IMR-90 (cell line): ENCODE results near the gene TFAP2E. TPM values are rescaled to one million over a fixed set of nuclear protein-coding genes. Genes with fewer than 3 reads are reported as not detected.

ENCODE experiments used
- ATAC-seq: fragments of 200-7000 bp; cut with Tn5 transposase; 2 replicates; pipeline ENCODE4 v1.9.1; 2020; ENCODE audit warnings: low read depth, mild to moderate bottlenecking, moderate library complexity
- BruUV-seq: library from RNA; stranded (reverse); fragments of 400-500 nt; replicated peaks from 2 replicates; lab custom pipeline; 2021; lab: Mats Ljungman, UMichigan
- CTCF ChIA-PET: fragments of 300-600 bp; formaldehyde crosslinking; extraction: SDS; loops from one replicate; lab custom pipeline; 2021; ENCODE audit warnings: antibody characterized with exemption; lab: Yijun Ruan, JAX
- POLR2A ChIA-PET: fragments of 300-600 bp; sonication (Branson Sonifier 250); formaldehyde crosslinking; loops from one replicate; lab custom pipeline; 2022; ENCODE audit warnings: antibody characterized with exemption; ENCODE audit not compliant: unreplicated experiment; lab: Charles Lee
- DNase-seq: peaks from one replicate; pipeline ENCODE4 v3.0.0; 2013
- H2AFZ ChIP-seq: replicated peaks from 2 replicates; pipeline ENCODE3; 2013; ENCODE audit warnings: low read length, mild to moderate bottlenecking; ENCODE audit not compliant: poor library complexity
- H2AK5ac ChIP-seq: 2 replicates; pipeline ENCODE4 v1.6.1; 2013; ENCODE audit warnings: low read depth, low read length, inconsistent platforms
- H2AK9ac ChIP-seq: replicated peaks from 2 replicates; pipeline ENCODE3; 2013; ENCODE audit warnings: mild to moderate bottlenecking, low read depth, low read length, moderate library complexity; ENCODE audit not compliant: poor library complexity
- H2BK120ac ChIP-seq: 2 replicates; pipeline ENCODE4 v1.6.1; 2013; ENCODE audit warnings: low read depth, low read length, inconsistent platforms
- H2BK15ac ChIP-seq: 3 replicates; pipeline ENCODE4 v1.6.1; 2013; ENCODE audit warnings: low read depth, low read length, inconsistent platforms
- H2BK20ac ChIP-seq: 2 replicates; pipeline ENCODE4 v1.6.1; 2013; ENCODE audit warnings: low read depth, mild to moderate bottlenecking, inconsistent platforms, low read length, moderate library complexity
- H2BK5ac ChIP-seq: 2 replicates; pipeline ENCODE4 v1.6.1; 2013; ENCODE audit warnings: mild to moderate bottlenecking, low read depth, low read length, inconsistent platforms; ENCODE audit not compliant: poor library complexity, severe bottlenecking
- H3K14ac ChIP-seq: replicated peaks from 2 replicates; pipeline ENCODE4 v1.6.1; 2013; ENCODE audit warnings: low read depth, low read length, inconsistent platforms
- H3K18ac ChIP-seq: 2 replicates; pipeline ENCODE4 v1.6.1; 2013; ENCODE audit warnings: low read depth, low read length, control low read depth
- H3K23ac ChIP-seq: 2 replicates; pipeline ENCODE4 v1.6.1; 2013; ENCODE audit warnings: low read depth, low read length, inconsistent platforms
- H3K27ac ChIP-seq: 2 replicates; pipeline ENCODE4 v1.5.1; 2013; ENCODE audit warnings: mild to moderate bottlenecking, control low read depth, low read length; ENCODE audit not compliant: insufficient read depth
- H3K27me3 ChIP-seq: 2 replicates; pipeline ENCODE4 v1.6.1; 2013; ENCODE audit warnings: low read length; ENCODE audit not compliant: control insufficient read depth, insufficient read depth
- H3K36me3 ChIP-seq: 2 replicates; pipeline ENCODE4 v1.6.1; 2013; ENCODE audit warnings: low read length, mixed read lengths; ENCODE audit not compliant: control insufficient read depth, insufficient read depth
- H3K4ac ChIP-seq: 2 replicates; pipeline ENCODE4 v1.6.1; 2013; ENCODE audit warnings: low read depth, low read length, inconsistent platforms
- H3K4me1 ChIP-seq: 2 replicates; pipeline ENCODE4 v1.6.1; 2013; ENCODE audit warnings: low read length, mixed read lengths; ENCODE audit not compliant: control insufficient read depth, insufficient read depth
- H3K4me2 ChIP-seq: 2 replicates; pipeline ENCODE4 v1.6.1; 2013; ENCODE audit warnings: low read depth, mild to moderate bottlenecking, control low read depth, low read length, moderate library complexity
- H3K4me3 ChIP-seq: 2 replicates; pipeline ENCODE4 v1.5.1; 2013; ENCODE audit warnings: low read depth, mild to moderate bottlenecking, control low read depth, low read length, moderate library complexity; ENCODE audit not compliant: insufficient read depth
- H3K56ac ChIP-seq: 2 replicates; pipeline ENCODE4 v1.6.1; 2013; ENCODE audit warnings: low read length, inconsistent platforms; ENCODE audit not compliant: insufficient read depth; ENCODE audit errors: extremely low read depth
- H3K79me1 ChIP-seq, 2 experiments: 2 replicates each; pipeline ENCODE4 v1.6.1; 2013; ENCODE audit warnings: low read length in 2 of 2, inconsistent platforms in 1 of 2, low read depth in 1 of 2
- H3K9ac ChIP-seq: 2 replicates; pipeline ENCODE4 v1.6.1; 2013; ENCODE audit warnings: low read depth, low read length, control low read depth
- H3K9me1 ChIP-seq: 2 replicates; pipeline ENCODE4 v1.6.1; 2013; ENCODE audit warnings: low read length, inconsistent platforms; ENCODE audit not compliant: insufficient read depth
- H3K9me3 ChIP-seq: 2 replicates; pipeline ENCODE4 v1.6.1; 2013; ENCODE audit warnings: low read length; ENCODE audit not compliant: control insufficient read depth, insufficient read depth
- H4K20me1 ChIP-seq: 2 replicates; pipeline ENCODE4 v1.6.1; 2013; ENCODE audit warnings: low read length, inconsistent platforms; ENCODE audit not compliant: insufficient read depth
- H4K5ac ChIP-seq: 2 replicates; pipeline ENCODE4 v1.6.1; 2013; ENCODE audit warnings: mild to moderate bottlenecking, low read depth, low read length, control low read depth
- H4K8ac ChIP-seq, 2 experiments: 2 replicates each; pipeline ENCODE4 v1.6.1; 2013; ENCODE audit warnings: low read depth in 2 of 2, low read length in 2 of 2, control low read depth in 1 of 2, inconsistent platforms in 1 of 2
- H4K91ac ChIP-seq: 2 replicates; pipeline ENCODE4 v1.6.1; 2013; ENCODE audit warnings: low read depth, low read length, inconsistent platforms; ENCODE audit not compliant: insufficient read depth
- BHLHE40 ChIP-seq: fragments of 150-350 bp; IDR thresholded peaks from 2 replicates; pipeline ENCODE4 v1.6.1; 2016; ENCODE audit warnings: mild to moderate bottlenecking, low read depth, low read length
- CEBPB ChIP-seq: IDR thresholded peaks from 2 replicates; pipeline ENCODE4 v1.6.1; 2012; ENCODE audit warnings: low read depth, low read length, improper control_type of control experiment
- CHD1 ChIP-seq: IDR thresholded peaks from 2 replicates; pipeline ENCODE4 v1.6.1; 2012; ENCODE audit warnings: low read depth, low read length, improper control_type of control experiment
- FOS ChIP-seq: fragments of 150-350 bp; IDR thresholded peaks from 2 replicates; pipeline ENCODE4 v1.6.1; 2016; ENCODE audit warnings: low read depth, low read length
- MAZ ChIP-seq: IDR thresholded peaks from 2 replicates; pipeline ENCODE4 v1.6.1; 2012; ENCODE audit warnings: low read depth, mild to moderate bottlenecking, low read length, improper control_type of control experiment, moderate library complexity, borderline replicate concordance
- MXI1 ChIP-seq: IDR thresholded peaks from 2 replicates; pipeline ENCODE4 v1.6.1; 2012; ENCODE audit warnings: low read depth, mild to moderate bottlenecking, low read length, moderate library complexity, borderline replicate concordance
- NFE2L2 ChIP-seq: fragments of 150-350 bp; IDR thresholded peaks from 2 replicates; pipeline ENCODE4 v1.6.1; 2016; ENCODE audit warnings: low read depth, mild to moderate bottlenecking, low read length
- POLR2A ChIP-seq: IDR thresholded peaks from 2 replicates; pipeline ENCODE4 v1.6.1; 2012; ENCODE audit warnings: mild to moderate bottlenecking, low read depth, low read length
- RAD21 ChIP-seq: IDR thresholded peaks from 2 replicates; pipeline ENCODE4 v1.6.1; 2012; ENCODE audit warnings: low read length, improper control_type of control experiment
- RCOR1 ChIP-seq: IDR thresholded peaks from 2 replicates; pipeline ENCODE4 v1.6.1; 2012; ENCODE audit warnings: mild to moderate bottlenecking, low read length, improper control_type of control experiment; ENCODE audit not compliant: insufficient replicate concordance
- WGBS, 2 experiments: methylation state at CpG; one replicate each; pipeline versions ENCODE4 v1.1.5 to v1.1.7; 2013; ENCODE audit warnings: missing lambda C conversion rate in 2 of 2; ENCODE audit not compliant: insufficient read length in 1 of 2; ENCODE audit errors: extremely low coverage in 2 of 2; 5-methylcytosine and 5-hydroxymethylcytosine counted together
- dilution Hi-C: fragments of 300-500 bp; cut with HindIII; formaldehyde crosslinking; loops from one replicate; pipeline ENCODE4 v1.14.3; 2018; ENCODE audit warnings: low sequenced_read_pairs; ENCODE audit not compliant: unreplicated experiment
- in situ Hi-C: fragments of 300-500 bp; cut with MboI; formaldehyde crosslinking; loops from 3 replicates; pipeline ENCODE4 v1.14.3; 2019; ENCODE audit warnings: low sequenced_read_pairs, inconsistent platforms, mixed read lengths
- intact Hi-C: fragments of 100-400 bp; cut with micrococcal nuclease; formaldehyde crosslinking; loops from 2 replicates; pipeline ENCODE4 v1.10.0; 2022
- polyA plus RNA-seq, 3 experiments: library from polyadenylated mRNA; depleted of rRNA; stranded (reverse); fragments of >200 nt; gene quantifications; 2 replicates each; pipeline ENCODE4 v1.2.3, GENCODE V29; 2012; ENCODE audit warnings: low replicate concordance in 1 of 3
- total RNA-seq: library from RNA; depleted of rRNA; stranded (reverse); fragments of >200 nt; gene quantifications from 2 replicates; pipeline ENCODE4 v1.2.3, GENCODE V29; 2012
- TF ChIP-seq, protein P1 (sequence below): conservative IDR thresholded peaks from 2 replicates; pipeline ENCODE4 v1.5.1; 2012; ENCODE audit warnings: mild to moderate bottlenecking, low read depth, low read length, improper control_type of control experiment
- TF ChIP-seq, protein P2 (sequence below): fragments of 150-350 bp; IDR thresholded peaks from 2 replicates; pipeline ENCODE4 v1.6.1; 2016; ENCODE audit warnings: low read depth, mild to moderate bottlenecking, low read length, moderate library complexity, borderline replicate concordance
- TF ChIP-seq, protein P3 (sequence below): fragments of 150-350 bp; IDR thresholded peaks from 2 replicates; pipeline ENCODE4 v1.6.1; 2017; ENCODE audit warnings: mild to moderate bottlenecking, antibody characterized with exemption, low read length, low read depth

Gene TFAP2E
- total and polyA plus RNA-seq, 2 of the 4 experiments (the other 2 are of a cell fraction): under 0.01 to 0.19 TPM

DNA sequence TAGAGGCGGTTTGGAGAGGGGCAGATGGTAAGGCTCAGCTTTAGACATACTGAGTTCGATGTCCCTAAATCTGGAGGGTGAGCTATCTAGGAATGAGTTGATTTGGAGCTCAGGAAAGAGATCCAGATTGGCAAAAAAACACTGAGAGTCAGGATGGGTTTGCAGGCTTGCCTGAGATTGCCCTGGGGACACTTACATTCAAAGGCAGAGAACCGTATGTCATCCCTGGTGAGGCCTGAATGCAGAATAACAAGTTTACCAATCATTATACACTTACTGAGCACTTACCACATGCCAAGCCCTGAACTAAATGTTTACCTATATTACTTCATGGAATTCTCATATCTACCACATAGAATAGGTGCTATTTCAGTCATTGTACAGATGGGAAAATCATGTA is 27.5 kb downstream of the TFAP2E start:
- Histone ChIP-seq H2BK5ac (no peak overlapping the region), H3K4me2 (no peak overlapping the region), H3K27me3 (no peaks in the 10 kb centered on the region), H2AK9ac (peak overlapping the region; percentile 33), H2BK120ac (no peak overlapping the region), H4K20me1 (peaks cover under 1% of the 10 kb centered on the region; the same call in 1 of the 2 replicates), H3K4me3 (no peak overlapping the region), H3K9ac (no peak overlapping the region), H4K5ac (no peak overlapping the region), H3K4ac (no peak overlapping the region), H3K14ac (no peak overlapping the region), H3K23ac (no peak overlapping the region), H3K9me1 (peaks cover 6% of the 10 kb centered on the region), H2AK5ac (no peak overlapping the region), H3K4me1 (no peaks in the 10 kb centered on the region), H4K8ac (no peak overlapping the region), H3K56ac (no peak overlapping the region), H3K27ac (no peak overlapping the region), H2BK15ac (no peak overlapping the region), H3K79me1 (peaks cover 7 to 19% of the 10 kb centered on the region in 2 experiments; a peak in 3 of 4 replicates), H2BK20ac (no peak overlapping the region), H3K36me3 (peaks cover 29% of the 10 kb centered on the region), H2AFZ (no peak overlapping the region), H3K18ac (no peak overlapping the region), H4K91ac (no peak overlapping the region), H3K9me3 (no peaks in the 10 kb centered on the region)
- ATAC-seq: no peak
- intact Hi-C loops (no loop called here), dilution Hi-C loops (no loop called here), in situ Hi-C loops (no loop called here)
- DNase-seq: no peak
- TF ChIP-seq, protein P1, sequence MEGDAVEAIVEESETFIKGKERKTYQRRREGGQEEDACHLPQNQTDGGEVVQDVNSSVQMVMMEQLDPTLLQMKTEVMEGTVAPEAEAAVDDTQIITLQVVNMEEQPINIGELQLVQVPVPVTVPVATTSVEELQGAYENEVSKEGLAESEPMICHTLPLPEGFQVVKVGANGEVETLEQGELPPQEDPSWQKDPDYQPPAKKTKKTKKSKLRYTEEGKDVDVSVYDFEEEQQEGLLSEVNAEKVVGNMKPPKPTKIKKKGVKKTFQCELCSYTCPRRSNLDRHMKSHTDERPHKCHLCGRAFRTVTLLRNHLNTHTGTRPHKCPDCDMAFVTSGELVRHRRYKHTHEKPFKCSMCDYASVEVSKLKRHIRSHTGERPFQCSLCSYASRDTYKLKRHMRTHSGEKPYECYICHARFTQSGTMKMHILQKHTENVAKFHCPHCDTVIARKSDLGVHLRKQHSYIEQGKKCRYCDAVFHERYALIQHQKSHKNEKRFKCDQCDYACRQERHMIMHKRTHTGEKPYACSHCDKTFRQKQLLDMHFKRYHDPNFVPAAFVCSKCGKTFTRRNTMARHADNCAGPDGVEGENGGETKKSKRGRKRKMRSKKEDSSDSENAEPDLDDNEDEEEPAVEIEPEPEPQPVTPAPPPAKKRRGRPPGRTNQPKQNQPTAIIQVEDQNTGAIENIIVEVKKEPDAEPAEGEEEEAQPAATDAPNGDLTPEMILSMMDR: no peak
- TF ChIP-seq CHD1 (no peak), CEBPB (no peak), MXI1 (no peak), POLR2A (no peak), FOS (no peak), RCOR1 (no peak), MAZ (no peak), NFE2L2 (no peak), BHLHE40 (no peak), RAD21 (no peak)
- TF ChIP-seq, protein P2, sequence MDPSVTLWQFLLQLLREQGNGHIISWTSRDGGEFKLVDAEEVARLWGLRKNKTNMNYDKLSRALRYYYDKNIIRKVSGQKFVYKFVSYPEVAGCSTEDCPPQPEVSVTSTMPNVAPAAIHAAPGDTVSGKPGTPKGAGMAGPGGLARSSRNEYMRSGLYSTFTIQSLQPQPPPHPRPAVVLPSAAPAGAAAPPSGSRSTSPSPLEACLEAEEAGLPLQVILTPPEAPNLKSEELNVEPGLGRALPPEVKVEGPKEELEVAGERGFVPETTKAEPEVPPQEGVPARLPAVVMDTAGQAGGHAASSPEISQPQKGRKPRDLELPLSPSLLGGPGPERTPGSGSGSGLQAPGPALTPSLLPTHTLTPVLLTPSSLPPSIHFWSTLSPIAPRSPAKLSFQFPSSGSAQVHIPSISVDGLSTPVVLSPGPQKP: no peak
- TF ChIP-seq, protein P3, sequence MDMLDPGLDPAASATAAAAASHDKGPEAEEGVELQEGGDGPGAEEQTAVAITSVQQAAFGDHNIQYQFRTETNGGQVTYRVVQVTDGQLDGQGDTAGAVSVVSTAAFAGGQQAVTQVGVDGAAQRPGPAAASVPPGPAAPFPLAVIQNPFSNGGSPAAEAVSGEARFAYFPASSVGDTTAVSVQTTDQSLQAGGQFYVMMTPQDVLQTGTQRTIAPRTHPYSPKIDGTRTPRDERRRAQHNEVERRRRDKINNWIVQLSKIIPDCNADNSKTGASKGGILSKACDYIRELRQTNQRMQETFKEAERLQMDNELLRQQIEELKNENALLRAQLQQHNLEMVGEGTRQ: no peak
- 100% methylated on average over 1 of the region's 3 CpGs; no CpG with 5 or more reads in 1 of the 2 experiments for WGBS, 2 experiments
- ChIA-PET POLR2A (no interaction called here), CTCF (interaction anchor here (0.8 kb wide), 1 partner anchor 8 kb away, joined by 3 read pairs; no protein-coding TSS in a partner anchor)
- BruUV-seq: no TSS peak
